Activated CD4-positive, CD25-positive, alpha-beta regulatory T cell treated with anti-CD3 and anti-CD28 coated beads, Interleukin-2, amount 50 U/mL, for 16 hours (primary cell): ENCODE measurements around the gene KDM5C.
A peak's percentile ranks its signal among the peaks of the same experiment; 100 is the strongest.

Source experiments
- DNase-seq: peaks from one replicate; pipeline ENCODE4 v3.0.0-alpha.2; 2020; ENCODE audit warnings: low read depth, low spot score

The KDM5C gene

DNA sequence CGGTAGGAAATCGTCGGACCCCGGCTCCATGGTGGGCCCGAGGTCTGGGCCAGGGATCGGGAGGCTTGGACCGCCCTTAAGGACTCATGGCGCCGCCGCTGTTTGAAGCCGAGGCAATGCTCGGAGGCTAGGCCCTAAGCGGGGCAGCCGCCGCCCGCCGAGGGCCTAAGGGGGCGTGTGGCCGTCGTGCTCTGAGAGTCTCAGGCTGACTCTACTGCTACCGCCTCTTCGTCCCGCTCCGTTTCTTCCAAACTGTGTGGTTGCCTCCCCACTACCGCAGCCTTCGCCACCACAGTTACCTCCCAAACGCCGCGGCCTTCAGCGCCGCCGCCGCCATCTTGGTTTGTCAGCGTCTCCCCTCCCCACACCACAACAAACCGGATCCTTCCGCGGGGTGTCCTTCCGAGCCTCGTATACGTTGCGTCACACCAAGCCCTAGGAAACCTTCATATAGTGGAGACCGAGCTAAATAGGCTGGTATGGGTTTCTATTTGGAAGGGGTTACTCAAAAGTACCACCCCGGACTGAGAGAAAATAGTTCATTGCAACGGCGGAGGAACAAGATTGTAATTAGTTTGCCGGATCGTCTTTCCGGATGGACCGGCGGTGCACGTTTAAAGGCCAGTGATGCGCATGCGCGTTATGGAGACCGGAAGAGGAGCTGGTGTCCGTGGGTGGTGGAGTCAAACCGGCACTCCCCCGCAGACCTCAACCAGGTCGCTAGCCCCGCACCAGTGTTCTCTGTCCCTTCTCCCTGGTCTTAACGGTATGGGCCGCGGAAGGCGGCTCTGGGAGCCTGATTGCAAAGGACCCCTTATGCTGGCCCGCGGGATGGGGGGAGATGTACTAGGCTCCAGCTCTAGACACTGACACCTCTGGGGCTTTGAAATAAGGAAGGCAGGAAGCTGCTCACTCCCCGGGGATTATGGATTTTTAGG lies at the start of gene KDM5C:
TSS of gene KDM5C (minus strand) at position 348 of the 938 bp plus-strand sequence. CDS start at position 30, 318 bp downstream.
- DNase-seq = peak; percentile 72

DNA sequence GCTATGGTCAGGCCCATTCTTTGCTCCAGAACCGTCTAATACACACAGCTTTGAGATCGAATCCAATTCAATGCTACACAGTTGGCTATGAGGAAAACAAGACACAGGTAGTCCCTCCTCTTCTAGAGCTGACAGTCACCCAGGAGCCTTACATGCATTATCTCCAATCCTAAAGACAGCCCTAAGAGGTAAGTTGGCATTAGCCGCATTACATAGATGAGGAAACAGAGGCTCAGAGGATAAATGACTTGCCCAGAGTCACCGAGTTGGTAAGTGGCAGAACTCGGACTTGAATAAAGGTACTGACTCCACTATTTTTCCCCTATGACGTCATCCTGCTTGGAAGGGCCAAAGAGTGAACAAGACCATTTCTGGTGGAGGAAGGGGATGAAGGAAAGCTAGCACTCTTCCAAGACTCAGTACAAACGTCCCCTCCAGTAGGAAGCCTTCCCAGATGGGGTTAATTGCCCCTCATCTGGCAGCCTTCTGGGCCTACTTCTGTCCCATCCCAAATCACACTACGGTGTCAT lies 47.9 kb upstream of the KDM5C start:
- DNase-seq = no peak

DNA sequence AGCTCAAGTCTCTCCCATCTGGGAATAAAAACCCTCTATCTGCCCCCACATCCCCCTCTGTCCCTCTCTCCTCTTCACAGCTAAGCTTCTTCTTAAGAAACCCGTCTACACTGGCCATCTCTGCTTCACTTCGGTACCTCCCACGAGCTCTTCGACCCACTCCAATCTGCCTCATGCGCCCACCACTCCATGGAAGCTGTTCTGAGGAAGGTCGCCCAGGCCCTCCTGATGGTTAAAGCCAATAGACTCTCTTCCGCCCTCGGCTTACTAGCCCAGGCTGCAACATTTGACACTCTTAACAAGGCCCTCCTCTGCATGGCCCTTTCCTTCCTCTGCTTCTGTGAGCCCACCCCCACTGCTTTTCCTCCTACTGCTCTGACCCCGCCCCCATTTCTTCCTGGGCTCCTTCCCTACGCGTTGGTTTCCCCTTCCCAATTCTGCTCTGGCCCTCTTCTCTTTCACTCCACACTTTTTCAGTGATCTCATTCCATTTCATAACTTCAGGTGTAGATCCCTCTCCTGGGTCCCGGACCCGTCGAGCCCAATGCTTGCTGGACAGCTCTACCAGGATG lies 44.6 kb upstream of the KDM5C start:
- no peak for DNase-seq

DNA sequence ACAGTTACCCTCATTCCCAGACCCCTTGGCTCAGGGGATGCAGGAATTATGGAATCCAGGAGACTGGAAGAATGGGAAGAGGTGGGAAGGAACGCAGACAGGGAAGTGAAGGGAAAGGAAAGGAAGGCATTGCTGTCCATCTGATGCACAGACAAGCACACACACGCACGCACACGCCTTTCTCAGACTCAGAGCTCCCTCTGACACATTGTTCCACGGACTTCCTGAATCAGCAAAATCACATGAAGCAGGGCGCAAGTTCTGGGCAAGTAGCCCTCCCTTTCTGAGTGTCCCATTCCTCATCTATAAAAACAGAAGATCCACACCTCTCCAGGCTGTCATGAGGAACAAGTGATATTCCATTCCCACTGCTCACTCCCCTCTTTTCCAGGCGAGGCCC lies 43.2 kb upstream of the KDM5C start:
- no peak for DNase-seq

DNA sequence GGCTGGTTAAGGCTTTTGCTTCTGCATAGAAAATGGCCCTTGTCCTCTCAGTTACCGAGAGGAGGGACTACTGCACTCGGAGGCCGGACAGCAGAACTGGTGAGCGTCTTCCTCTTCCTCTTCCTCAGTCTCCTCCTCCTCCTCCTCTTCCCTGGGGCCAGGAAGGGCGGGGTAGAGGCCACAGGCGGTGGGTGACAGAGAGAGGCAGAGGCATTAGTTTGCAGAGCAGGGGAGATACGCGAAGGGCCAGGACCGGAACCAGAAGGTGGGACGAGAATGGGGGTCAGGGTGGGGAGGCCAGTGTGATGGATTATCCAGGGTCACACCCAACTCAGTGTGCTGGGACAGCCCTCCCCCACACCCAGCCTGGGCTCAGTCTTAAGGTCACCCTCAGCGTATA lies 41.9 kb upstream of the KDM5C start:
- no peak for DNase-seq

DNA sequence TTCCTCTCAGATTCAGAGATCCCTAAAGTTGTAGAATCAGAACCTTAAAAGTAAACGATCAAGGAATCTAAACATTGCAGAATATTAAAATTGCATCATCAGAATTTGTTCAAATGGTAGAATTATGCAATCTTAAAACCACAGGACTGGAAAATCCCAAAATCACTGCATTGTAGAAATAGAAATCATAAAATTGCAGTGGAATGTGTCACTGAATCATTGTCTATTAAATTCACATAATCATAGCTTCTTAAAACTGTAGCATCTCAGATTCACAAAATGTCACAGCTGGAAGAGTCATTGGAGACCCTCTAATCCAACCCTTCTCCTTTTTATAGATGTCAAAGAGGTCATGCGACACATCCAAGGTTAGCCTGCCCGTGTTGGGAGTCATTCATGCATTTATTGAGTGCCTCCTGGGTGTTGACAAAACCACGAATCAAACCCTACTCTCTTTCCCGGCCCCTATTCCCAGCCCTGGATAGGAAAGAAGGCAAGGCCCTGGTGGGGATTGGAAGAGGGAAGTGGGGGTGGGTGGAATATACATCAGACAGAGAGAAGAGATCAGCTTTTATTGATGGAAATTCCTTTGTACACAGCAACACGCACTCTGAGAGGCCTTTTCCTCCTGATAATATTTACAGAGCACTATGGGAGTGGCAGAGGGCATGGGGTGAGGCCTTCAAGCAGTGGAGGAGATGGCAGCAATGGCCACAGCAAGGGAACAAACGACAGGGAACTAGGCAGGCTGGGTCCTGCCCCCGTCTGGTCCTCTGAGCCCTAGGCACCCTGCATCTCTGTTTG lies 41.0 kb upstream of the KDM5C start:
- DNase-seq = no peak

DNA sequence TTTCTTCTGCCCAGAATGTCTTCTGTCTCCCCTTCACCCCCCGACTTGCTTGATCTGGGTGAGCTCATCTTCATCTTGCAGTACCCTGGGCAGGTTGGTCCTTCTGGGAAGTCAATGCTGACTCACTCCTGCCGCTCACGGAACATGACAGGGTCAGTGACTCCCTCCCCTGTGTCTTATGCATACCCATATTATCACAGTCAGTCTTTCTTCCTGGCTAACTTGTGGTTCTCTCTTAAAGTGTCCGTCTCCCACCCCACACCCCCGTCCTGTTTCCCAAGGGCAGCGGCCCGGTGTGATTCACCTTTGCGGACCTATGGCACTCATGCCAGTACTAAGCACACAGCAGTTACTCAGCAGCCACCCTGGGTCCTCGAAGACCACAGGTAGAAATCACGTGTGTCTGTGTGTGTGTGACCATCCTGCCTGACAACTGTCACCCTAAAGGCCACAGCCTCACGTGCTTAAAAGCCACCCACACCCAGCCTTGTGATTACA lies 38.6 kb upstream of the KDM5C start:
- DNase-seq = no peak

DNA sequence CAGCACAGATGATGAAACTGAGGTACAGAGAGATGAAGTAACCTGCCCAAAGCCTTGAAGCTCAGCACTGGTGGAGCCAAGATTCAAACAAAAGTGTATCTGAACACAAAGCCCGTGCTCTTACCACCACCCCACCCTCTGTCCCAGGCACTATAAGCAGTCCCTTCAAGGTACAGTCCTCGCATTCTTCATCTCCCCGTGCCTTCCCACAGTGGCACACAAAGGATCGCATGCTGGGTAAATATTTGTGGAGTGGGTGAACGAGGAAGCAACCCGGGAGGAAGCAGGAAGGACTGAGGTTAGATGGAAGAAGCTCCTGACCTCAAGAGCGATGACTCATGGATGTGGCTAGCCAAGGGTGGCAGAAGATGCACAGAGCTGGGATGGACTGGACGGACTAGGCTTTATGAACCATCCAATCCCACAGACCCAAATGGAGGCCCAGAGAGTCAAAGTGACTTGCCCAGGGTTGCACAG lies 37.9 kb upstream of the KDM5C start:
- DNase-seq = no peak

DNA sequence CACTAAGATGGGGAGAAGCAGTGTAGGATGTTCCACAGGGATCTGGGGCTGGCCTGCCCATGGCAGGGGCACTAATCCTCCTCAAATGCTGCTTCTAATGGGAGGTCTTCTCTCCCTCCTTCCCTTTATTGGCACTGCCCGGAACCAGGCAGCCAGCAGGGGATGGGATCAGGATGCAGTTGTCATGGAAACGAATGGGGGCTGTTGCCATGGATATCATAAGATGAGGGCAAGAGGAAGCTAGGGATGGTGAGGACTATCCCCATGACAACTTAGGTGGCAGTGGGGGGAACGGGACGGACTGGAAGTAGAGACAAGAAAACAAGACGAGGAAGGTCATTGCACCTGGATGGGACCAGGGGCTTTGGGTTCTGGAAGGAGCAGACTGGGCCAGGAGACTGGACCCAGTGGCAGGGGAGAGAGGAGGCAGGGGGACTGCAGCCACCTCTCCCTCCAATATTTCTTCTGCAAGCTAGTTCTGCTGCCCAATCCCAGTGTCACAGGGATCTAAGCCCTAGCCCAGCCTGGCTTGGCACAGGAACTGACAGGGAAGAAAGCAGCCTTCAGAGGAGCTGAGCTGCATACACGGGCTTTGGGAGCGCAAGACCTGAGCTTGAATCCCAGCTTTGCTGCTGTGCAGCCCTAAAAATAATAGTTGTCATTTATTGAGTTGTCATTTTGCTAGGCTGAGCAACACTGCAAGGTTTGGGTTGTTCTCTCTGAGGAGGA lies 37.3 kb upstream of the KDM5C start:
- DNase-seq = no peak

DNA sequence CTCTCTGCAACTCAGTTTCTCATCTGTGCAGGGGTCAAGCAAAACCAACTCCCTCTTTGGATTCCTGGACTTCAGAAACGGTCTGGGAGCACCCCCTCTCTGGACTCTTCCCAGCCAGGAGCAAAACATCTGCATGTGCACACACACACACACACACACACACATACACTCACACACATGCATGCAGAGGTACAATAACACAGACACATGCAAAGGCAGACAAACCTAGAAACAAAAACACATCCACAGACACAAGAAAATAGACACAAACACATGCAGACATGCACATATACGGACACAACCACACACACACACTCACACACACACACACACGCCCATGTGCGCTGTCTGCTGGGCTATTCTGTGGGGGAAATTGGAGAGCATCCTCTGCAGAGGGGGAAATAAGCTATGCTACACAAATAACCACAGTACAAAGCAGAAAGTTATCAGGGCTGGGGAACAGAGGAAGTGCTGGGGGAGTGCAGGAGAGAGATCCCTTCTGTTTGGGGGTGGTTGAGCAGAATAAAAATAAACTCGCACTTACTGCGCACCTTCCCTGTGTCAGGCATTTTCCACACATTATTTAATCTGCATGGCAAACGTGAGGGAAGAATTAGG lies 36.5 kb upstream of the KDM5C start:
- no peak for DNase-seq

DNA sequence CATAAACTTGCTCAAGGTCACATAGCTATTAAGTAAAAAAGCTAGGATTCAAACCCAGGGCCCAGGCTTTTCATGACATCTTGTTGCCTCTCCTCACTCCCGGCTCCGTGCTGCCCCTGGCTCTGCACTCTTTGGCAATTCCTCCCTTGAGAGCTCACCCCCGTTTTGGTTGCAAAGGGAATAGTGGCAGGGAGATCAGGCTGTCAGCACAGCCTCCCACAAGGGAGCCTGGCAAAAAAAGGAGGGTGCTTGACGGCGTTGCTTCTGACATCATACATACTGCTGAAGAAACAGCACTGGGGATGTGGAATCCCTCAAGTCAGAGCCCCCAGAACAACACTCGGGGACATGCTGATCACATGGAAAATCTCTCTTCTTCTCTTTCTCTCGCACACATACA lies 35.8 kb upstream of the KDM5C start:
- no peak for DNase-seq

DNA sequence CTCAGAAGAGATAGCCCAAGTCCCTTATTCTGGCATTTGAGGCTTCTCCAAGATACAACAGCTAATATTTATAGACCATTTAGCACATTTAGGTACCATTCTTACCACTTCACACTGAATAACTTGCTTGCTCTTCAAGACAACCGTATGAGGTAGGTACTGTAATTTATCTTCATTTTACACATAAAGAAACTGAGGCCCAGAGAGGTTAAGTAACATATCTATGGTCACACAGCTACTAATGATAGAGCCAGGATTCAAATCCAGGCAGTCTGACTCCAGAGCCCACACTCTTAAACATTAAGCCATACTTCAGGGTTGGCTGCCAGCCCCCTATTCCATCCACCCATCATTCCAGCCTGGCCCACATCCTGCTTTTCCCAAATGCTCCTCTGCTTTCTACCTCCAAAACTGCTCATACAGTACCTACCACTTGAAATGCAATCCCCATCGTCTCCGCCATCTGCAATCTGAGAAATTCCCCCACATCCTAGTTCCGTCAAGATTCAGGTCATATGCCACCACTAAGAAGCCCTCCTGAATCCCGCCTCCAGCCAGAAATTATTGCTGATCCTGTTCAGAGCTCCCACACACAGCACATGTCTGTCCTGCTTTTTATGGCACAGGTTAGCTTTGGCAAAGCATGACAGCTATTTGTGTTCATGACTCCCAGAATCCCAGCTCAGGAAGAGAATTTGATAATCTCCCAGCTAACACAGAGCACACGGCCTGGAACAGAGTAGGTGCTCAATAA lies 32.8 kb upstream of the KDM5C start:
- no peak for DNase-seq

DNA sequence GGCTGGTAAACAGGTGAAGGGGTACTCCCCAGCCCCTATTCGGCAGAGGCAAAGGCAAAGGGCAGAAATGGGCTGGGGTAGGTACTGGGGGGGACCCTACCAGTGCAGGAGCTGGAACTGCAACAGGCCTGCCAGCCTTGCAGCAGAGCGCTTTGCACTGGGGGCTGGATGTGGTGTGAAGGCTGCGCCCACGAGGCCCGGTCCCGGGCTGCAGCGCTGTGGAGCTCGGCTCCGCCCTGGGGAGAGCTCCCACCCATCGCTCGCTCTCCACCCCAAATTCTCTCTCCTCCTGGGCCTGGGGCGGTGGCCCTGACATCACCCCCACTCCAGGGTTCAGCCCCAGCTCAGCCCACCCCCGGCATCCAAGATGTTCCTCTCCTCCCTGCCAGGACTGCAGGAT lies 32.2 kb upstream of the KDM5C start:
- no peak for DNase-seq

DNA sequence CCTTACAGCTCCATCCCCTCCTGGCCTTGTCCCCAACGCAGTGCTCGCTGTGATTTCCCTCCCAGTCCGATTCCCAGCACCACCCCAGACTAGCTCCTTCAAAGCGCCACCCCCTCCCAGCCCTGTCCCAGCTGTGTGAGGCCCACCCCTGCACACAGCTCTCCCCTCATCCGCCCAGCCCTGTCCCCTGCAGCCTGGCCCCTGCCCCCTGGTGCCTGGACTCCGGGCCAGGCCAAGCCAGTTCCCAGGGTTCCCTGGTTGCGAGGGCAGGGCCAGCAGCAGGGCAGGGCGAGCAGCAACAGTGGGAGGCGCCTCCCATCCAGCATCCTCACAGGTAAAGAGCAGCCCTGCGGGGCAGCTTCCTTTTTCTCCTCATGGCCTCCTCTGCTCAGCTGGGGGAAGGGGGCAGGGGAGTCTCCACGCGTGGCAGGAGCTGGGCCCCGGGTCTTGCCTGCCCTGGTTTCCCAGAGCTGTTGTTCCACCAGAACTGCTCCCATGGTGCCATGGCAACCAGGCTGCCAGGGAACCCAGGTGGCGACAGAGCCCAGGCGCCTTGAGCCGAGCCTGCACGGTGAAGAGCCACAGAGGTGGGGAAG lies 31.5 kb upstream of the KDM5C start:
- no peak for DNase-seq

DNA sequence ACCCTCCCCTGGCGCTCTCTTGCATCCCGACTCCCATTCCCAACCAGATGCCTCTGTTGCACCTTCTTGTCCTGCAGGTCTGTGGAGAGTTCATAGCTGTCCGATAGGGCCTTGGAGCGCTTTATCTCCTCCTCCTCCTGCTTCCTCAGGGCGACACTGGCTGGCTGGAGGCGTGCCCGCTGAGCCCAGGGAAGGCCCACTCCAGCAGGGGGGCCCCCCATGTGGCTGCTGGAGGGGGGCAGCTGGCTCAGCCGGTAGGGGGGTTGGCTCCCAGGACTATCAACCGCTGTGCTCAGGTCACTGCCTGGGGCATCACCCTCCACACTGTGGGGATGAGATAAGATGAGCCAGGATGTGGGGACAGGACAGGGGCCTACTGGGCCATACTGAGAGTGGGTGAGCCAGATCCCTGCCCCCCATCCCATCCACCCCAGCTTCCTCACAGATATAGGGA lies 30.8 kb upstream of the KDM5C start:
- DNase-seq = no peak

DNA sequence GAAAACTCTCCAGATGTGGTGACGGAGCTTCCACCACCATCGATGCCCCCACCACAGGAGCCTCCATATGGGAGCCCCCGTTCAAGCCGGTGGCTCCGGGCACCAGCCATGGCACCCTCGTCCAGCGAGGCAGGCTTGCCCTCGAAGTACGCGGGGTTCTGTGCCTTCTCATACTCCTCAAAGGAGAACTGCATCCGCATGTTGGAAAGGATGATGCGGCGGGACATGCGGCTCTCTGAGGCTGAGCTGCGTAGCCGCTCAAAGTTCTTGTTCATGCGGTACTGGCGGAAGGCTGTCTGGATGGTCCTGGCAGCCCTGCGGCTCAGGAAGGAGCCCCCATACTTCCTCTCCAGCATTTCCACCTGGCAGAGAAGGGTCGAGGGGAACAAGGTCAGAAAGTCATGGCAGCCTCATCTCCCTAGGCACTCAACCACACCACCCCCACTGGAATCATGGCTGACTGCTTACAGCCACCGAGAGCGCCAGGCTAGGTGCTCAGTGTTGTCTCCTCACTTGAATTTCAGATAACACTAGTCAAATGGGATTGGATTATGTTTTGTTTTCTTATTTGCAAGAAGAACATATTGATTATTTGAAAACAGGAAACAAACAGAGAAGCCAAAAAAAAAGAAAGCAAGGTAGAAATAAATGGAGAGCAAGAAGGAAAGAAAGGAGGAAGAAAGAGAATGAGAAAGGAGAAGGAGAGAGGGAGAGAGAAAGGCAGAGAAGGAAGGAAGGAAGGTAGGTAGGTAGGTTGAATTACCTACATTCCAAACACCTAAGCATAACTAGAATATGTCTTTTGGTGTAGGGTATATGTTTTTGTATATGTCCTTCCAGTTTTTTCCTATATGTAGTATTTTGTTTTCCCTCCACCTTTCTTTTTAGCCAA lies 29.8 kb upstream of the KDM5C start:
- no peak for DNase-seq

DNA sequence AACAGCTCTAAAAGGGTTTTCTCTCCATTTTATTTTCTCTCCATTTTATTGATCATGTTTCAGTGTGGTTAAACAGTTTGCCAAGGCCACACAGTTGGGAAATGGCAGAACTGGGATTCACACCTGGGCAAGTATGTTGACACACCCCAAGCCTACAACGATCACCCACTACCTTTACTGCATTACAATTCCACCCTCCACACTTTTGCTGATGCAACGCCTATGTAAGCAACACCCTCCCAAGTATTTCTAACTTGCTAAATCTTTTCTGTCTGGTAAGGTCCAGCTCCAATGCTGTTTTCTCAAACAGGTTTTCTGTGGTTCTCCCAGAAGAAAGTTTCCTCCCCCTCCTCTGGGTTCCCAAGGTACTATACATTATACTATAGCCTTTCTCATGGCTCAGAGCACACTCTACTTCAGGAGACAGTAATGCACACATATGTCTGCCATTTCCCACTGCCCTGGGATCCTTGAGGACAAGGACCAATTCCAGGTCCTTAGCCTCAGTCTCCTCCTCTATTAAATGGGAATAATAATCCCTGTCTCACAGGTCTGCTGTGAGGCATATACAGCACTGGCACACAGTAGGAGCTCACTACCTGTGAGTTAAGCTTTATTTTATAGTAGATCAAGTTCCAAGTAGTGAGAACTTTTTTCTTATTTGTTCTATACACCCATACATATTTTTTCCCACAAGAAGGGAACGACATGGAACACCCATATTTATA lies 28.4 kb upstream of the KDM5C start:
- DNase-seq = no peak

DNA sequence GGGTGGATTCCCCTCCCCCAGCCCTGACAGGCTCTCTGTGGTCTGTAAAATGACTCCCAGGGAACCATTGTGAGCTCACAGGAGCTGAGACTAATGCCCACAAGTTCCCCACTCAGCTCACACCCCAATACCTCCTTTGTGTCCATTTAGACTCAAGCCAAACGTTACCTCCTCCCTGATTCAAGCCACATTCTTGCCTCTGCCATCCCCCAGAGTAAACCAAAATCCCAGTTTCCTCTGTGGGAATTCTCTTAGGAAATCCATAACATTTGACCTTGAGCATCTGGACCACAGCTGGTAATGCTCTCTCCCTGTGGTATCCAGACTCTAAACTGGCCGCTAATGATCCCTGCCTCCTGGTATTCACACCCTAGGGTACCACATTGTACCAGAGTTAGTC lies 26.3 kb upstream of the KDM5C start:
- DNase-seq = no peak
